SH-SY5Y (cell line): ENCODE data around the gene PSMC4.

Source experiments
- GATA2 ChIP-seq: IDR thresholded peaks from 2 replicates; pipeline ENCODE4 v1.6.1; 2011; ENCODE audit warnings: mild to moderate bottlenecking, low read depth, low read length
- GATA3 ChIP-seq: IDR thresholded peaks from 2 replicates; pipeline ENCODE4 v1.6.1; 2011; ENCODE audit warnings: low read depth, mild to moderate bottlenecking, low read length, moderate library complexity

Gene PSMC4

DNA sequence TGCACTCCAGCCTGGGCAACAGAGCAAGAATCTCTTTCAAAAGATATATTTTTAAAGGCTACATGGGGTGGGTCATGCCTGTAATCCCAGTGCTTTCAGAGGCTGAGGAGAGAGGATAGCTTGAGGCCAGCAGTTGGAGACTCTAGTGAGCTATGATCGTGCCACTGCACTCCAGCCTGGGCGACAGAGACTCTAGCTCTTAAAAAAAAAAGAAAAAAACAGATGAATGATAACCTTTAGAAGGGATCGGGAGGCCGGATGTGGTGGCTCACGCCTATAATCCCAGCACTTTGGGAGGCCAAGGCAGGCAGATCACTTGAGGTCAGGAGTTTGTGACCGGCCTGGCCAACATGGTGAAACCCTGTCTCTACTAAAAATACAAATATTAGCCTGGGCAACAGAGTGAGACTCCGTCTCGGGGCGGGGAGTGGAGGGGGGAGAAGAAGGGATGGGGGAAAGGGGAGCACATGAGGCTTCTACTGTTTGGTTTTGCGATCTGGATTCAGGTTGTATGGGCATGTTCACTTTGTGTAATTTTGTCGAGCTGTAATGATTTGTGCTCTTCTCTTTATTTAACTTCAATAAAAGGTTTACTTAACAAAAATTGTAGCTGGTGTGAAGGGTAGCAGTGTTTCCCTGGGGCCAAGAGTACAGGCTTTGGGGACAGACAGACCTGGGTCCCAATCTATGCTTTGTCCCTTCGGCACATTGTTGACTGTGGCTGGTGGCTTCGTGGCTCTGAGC, 1.1 kb upstream of the PSMC4 start:
- no peak for TF ChIP-seq GATA3
- TF ChIP-seq GATA2 = no peak

DNA sequence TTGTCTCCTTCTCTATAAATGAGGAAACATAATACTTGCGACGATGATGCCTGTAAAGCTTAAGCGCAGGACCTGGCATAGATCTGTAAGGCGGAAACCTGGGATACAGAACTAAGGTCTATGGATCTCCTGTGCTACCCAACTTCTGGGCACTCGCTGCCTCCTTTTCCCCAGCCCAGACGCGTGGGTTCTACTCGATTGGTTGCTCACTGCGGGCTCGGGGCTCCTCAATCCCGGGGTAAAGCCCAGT, 615 bp upstream of the PSMC4 start:
- TF ChIP-seq GATA3 (no peak), GATA2 (no peak)

DNA sequence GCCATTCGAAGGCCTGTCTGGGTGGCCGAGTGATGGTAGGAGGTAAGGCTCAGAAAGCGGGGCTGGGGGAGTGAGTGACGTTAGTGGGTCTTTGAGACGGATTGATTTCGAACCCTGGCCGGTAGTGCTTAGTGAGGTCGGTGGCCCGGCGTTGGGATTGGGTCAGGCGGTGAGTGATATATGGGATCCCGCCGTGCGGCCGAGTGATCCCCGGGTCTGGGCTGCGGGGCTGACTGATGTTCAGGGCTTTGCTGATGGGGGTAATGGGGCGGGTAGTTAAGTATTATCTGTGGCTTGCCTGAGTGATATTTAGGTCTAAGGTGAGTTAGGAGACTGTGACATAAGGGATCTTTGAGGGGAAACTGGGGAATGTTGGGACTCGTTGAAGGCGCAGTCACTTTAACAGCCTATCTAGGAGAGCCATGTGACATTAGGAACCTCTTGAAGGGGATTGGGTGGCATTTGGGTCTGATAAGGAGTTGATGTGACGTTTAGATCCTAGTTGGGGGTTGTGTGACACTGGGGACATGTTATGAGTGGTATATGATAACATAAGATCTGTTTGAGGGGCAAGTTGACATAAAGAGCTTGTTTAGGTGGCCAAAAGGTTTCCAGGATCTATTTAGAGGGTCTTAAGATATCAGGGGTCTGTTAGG, 543 bp downstream of the PSMC4 start:
- no peak for TF ChIP-seq GATA3
- no peak for TF ChIP-seq GATA2

DNA sequence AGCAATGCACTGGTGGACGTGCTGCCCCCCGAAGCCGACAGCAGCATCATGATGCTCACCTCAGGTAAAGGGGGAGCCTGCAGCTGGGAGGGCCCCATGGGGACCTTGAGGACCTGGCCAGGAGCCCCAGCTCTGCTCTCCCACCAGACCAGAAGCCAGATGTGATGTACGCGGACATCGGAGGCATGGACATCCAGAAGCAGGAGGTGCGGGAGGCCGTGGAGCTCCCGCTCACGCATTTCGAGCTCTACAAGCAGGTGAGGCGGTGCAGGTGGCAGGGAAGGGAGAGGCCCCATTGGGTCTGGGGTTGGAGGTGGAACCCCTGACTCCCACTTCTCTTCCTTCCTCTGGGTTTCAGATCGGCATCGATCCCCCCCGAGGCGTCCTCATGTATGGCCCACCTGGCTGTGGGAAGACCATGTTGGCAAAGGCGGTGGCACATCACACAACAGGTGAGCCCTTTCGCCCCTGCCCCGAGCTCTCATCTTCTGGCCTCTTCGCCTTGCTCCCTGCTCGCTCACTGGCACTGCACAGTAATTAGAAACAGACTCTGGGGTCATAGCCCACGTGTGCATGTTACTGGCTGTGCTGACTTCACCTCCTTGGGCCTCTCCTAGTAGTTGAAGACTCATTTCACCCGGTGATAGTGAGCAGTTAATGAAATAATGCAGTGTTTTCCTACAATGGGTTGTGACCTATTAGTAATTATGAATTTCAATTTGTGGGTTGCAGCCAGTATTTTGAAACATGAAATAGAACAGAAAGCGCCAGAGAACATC, 3.6 kb downstream of the PSMC4 start:
- TF ChIP-seq GATA3 (no peak), GATA2 (no peak)

DNA sequence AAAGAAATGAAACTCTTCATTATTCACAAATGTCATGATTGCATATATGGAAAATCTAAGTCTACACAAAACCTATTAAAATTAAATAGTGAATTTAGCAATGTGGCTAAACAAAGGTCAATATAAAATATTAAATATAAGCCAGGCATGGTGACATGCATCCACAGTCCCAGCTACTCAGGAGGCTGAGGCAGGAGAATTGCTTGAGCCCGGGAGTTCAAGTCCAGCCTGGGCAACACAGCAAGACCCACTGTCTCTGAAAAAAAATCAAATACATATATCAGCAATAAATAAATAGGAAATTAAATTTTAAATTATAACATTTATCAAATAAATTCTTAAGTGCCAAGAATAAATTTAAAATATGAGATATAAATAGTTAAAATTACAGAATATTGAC, 11.9 kb downstream of the PSMC4 start:
- no peak for TF ChIP-seq GATA2
- no peak for TF ChIP-seq GATA3

DNA sequence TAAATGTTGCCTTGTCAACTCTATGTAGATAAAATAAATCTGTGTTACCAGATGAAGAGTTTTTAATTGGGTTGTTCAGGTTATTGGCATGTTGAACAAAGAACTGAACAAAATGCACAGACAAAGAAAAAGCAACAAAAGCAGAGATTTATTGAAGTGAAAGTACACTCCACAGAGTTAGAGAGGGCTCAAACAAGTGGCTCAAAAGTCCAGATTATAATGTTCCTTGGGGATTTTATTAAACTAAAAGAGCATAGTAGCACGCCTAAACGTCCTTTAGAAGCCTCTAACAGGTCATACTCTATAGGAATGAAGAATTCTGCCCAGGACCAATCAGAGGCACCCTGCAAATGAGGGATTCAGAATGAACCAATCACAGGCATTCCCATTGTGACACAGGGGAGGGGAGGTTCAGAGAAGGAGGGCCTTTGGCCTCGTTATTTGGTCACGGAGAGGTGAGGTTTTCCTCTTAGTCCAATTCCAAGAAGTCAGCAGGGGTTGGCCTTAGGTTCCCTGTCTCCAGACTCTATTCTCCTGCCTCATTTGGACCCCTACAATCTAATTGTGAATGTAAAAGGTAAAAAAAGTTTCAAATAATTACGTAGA, 12.8 kb downstream of the PSMC4 start:
- TF ChIP-seq GATA3 (no peak), GATA2 (no peak)

DNA sequence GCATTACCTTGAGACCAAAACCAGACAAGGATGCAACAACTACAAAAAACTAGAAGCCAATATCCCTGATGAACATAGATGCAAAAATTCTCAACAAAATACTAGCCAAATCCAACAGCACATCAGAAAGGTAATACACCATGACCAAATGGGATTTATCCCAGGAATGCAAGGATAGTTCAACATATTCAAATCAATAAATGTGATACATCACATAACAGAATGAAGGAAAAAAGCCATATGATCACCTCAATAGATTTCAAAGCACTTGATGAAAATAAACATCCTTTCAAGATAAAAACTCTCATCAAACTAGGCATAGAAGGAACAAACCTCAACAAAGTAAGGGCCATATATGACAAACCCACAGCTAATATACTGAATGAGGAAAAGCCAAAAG, 15.7 kb downstream of the PSMC4 start:
- no peak for TF ChIP-seq GATA2
- no peak for TF ChIP-seq GATA3

DNA sequence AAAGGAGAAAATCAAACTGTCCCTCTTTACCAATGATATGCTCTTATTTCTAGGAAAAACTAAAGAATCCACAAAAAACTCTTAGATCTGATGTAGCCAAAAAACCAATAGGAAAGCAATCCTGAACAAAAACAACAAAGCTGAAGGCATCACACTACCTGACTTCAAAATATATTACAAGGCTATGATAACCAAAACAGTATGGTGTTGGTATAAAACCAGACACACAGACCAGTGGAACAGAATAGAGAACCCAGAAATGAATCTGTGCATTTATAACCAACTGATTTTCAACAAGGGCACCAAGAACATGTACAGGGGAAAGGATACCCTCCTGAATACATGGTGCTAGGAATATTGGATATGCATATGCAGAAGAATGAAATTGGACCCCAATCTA, 16.2 kb downstream of the PSMC4 start:
- TF ChIP-seq GATA2 = no peak
- no peak for TF ChIP-seq GATA3

DNA sequence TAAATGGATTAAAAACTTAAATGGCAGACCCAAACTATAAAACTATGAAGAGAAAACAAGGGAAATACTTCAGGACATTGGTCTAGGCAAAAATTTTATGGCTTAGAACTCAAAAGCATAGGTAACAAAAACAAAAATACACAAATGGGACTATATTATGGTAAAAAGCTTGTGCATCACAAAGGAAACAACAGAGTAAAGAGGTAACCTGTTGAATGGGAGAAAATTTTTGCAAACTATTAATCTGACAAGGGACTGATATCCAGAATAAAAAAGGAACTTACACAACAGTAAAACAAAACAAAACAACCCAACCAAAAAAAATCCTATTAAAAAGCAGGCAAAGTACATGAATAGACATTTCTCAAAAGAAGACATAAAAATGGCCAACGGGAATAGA, 16.6 kb downstream of the PSMC4 start:
- TF ChIP-seq GATA3 (no peak), GATA2 (no peak)

DNA sequence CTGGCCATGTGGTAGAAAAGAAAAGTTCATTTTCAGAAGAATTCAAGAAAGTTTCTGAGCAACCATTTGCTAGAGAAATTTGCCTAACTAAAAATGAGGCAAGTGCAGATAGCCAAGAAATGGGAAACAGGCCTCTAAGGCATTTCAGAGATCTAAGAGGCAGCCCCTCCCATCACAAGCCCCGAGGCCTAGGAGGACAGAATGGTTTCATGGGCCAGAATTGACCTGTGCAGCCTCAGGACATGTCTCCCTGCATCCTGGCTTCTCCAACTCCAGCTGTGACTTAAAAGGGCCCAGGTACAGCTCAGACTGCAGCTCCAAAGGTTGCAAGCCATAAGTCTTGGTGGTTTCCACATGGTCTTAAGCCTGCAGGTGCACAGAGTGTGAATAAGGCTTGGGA, 22.6 kb downstream of the PSMC4 start:
- no peak for TF ChIP-seq GATA2
- TF ChIP-seq GATA3 = no peak

DNA sequence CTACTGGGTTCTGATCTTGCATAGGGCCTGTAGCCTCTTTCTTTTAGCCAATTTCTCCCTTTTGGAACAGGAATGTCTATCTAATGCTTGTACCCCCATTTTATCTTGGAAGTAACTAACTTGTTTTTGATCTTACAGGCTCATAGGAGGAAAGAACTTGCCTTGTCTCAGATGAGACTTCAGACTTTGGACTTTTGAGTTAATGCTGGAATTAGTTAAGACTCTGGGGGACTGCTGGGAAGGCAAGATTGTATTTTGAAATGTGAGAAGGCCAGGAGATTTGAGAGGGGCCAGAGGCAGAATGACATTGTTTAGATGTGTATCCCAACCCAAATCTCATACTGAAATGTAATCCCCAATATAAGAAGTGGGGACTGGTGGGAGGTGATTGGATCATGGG, 23.4 kb downstream of the PSMC4 start:
- TF ChIP-seq GATA3 (no peak), GATA2 (no peak)

DNA sequence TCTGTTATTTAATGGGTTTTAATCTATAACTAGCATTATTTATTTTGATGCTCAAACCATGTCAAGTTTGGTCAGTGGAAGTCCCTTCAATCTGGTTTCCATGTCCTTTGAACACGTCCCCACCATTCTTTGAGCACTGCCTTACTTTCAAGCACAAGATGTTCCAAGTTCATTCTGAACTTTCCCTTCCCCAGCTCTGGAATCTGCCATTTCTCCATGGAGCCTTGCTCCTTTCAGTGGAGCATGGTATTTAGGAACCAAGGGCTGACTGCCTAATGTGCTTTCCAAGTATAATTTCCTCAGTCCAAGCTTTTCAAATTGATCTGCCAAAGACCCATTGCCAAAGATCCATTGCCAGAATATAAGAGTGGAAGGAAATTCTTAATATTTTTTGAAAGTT, 24.8 kb downstream of the PSMC4 start:
- TF ChIP-seq GATA3 = no peak
- no peak for TF ChIP-seq GATA2

DNA sequence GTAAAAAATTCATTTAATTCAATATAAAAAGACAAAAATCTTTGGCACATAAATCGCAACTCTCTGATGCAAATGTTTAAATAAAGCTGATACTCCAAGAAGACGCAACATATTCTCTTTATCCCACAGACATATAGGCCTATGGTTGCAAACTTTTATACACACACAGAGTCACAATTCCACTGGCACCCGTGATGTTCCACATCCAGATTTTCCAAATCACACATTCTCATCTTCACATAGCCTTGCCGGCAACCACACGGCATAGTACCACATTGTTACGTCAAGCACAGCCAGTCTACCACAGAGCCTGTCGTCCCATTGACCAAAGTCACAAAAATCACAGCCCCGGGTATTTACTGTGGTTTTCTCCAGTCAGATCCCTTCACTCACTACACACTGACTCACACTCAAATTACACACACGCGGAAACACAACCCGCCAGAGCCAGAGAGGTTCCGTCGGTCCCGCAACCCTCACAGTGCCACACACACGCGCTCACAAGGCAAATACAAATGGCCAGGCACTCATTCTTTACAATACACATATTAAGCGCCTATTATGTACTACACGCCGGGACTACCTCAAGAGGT, 25.3 kb downstream of the PSMC4 start:
- no peak for TF ChIP-seq GATA3
- no peak for TF ChIP-seq GATA2
